ENCODE data around the gene OR5P2.
"Not testable (repeated sequence)": the region's sequence is repeated elsewhere in the genome, so short reads cannot be mapped to it uniquely, and the experiment has no call there.

The OR5P2 gene, protein sequence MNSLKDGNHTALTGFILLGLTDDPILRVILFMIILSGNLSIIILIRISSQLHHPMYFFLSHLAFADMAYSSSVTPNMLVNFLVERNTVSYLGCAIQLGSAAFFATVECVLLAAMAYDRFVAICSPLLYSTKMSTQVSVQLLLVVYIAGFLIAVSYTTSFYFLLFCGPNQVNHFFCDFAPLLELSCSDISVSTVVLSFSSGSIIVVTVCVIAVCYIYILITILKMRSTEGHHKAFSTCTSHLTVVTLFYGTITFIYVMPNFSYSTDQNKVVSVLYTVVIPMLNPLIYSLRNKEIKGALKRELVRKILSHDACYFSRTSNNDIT

DNA sequence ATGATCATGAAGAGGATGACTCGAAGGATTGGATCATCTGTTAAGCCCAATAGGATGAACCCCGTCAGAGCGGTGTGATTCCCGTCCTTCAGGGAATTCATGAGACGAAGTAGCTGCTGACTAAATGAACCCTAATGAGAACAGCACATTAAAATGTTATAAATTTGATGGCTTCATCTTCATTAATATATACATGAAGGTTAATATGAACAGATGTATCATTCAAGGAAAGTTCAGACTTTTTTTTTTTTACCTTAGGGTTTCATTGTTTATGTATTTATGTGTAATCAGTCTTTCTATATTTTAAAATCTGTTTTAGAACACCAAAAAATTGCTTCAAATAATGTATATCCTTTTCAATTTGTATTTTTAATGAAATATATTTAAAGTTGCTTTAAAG is at the start of gene OR5P2:
OR5P2 (minus strand) TSS at position 101 of the 400 bp plus-strand sequence; CDS start at position 101, 0 bp downstream.
- DNase-seq = no peak

DNA sequence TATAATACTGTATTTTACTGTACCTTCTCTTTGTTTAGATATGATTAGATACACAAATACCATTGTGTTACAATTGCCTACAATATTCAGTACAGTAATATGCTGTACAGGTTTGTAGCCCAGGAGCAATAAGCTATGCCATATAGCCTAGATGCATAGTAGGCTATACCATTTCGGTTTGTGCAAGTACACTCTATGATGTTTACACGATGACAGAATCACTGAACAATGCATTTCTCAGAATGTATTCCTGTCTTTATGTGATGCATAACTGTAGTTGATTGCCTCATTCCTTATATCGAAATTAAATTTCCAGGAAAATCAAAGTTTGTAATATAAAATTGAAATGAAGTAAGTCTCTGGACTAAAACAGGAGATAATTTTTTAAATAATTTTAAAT is 49.3 kb upstream of the OR5P2 start:
- no peak for DNase-seq

DNA sequence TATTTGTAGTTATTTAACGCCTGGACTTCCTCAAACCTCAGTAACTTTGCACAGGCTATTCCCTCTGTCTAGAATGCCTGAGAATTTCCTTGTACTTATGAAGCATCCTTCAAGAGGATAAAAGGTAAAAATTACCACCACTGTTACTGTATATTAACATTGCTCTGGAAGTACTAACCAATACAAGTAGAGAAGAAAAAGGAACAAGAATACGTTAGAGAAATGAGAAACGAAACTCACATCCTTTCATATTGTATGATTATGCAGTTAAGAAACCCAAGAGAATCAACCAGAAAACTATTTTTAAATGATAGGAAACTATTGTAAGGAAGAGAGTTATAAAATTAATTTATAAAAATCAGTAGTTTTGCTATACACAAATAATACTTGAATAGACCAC is 48.2 kb upstream of the OR5P2 start:
- DNase-seq = no peak

DNA sequence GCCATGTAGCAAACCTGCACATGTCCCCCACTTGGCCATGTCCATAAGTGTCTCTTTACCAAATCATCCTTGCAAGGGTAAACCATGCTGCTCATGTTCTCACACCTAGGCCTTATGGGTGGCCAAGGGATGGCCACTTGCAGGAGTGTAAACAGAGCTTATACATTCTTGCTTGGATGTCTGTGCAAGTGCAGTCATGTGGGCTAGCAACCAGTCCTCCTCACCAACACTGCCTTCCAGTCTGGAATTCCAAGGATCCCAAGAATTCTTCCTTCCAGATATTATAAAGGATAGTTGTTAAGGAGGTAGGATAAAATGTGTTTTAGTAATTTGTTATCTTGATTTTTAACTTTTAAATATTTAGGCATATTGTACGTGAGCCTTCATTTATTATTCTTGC is 47.8 kb upstream of the OR5P2 start:
- no peak for DNase-seq

DNA sequence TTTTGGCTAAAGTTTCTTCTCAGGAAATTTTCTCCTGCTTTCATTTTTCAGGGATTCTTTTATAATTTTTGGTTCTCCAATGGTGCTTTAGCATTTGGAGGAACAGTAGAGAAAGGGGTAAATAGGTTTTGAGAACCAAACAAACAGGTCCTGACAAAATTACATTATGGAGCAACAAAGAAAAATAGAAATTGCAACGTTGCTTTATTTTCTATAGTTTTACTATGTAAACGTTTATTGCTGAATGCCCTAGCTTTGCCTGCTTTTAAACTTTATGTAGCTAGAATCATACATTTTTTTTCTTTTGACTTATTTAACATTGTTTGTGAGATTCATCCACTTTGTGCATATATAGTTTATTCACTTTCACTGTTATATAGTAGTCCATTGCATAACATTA is 43.8 kb upstream of the OR5P2 start:
- no peak for DNase-seq

DNA sequence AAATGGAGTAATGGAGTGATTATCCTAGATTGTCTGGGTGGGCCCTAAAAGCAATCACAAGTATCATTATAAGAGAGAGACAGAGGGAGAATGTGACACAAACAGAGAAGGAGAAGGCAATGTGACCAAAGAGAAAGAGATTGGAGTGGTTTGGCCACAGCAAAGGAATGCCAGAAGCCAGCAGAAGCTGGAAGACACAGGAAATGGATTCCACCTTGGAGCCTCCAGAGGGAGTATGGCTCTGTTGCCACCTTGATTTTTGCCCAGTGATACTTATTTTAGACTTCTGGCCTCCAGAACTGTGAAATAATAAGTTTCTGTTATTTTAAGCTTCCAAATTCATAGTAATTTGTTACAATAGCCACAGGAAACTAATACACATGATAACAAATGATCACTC is 36.8 kb upstream of the OR5P2 start:
- DNase-seq = no peak

DNA sequence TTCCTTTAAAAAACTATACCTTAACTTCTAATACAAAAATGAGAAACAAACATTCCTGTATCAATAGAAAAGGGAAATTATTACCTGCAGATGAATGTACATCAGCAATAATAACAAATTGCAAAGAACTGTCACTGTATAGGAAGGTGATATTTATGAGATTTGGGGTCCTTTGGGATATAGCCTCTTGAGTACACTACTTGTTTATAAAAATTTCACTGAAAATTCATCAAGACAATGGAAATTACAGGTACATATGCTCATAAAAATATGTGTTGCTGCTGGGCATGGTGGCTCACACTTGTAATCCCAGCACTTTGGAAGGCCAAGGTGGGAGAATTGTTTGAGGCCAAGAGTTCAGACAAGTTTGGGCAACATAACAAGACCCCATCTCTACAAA is 34.0 kb upstream of the OR5P2 start, which contains the start of gene OR5P3:
OR5P3 (minus strand) TSS at position 101 of the 400 bp plus-strand sequence.
- no peak for DNase-seq

DNA sequence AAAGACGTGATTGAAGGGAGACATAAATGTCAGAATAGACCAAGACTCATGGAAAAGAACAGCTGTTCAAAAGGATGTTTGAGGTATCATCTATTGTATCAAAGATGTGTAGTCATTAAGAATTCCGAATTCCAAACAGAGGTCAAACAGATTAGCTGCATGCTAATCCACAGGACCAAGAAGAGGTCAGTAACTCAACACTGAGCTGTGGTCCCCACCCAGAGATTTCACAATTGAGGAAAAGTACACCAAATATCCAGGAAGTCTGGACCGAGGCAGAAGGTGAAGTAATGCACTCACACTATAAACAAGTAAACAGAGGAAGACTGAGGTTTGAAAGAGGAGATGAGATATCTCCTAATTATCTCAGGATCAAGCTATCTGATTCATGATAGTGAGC is 29.6 kb upstream of the OR5P2 start:
- no peak for DNase-seq

DNA sequence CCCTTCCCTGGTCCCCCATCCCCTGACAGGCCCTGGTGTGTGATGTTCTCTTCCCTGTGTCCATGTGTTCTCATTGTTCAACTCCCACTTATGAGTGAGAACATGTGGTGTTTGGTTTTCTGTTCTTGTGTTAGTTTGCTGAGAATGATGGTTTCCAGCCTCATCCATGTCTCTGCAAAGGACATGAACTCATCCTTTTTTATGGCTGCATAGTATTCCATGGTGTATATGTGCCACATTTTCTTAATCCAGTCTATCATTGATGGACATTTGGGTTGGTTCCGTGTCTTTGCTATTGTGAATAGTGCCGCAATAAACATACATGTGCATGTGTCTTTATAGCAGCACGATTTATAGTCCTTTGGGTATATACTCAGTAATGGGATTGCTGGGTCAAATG is 23.7 kb upstream of the OR5P2 start:
- not testable (repeated sequence) for DNase-seq

DNA sequence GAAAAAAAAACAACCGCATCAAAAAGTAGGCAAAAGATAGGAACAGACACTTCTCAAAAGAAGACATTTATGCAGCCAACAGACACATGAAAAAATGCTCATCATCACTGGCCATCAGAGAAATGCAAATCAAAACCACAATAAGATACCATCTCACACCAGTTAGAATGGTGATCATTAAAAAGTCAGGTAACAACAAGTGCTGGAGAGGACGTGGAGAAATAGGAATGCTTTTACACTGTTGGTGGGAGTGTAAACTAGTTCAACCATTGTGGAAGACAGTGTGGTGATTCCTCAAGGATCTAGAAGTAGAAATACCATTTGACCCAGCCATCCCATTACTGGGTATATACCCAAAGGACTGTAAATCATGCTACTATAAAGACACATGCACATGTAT is 18.2 kb upstream of the OR5P2 start:
- not testable (repeated sequence) for DNase-seq

DNA sequence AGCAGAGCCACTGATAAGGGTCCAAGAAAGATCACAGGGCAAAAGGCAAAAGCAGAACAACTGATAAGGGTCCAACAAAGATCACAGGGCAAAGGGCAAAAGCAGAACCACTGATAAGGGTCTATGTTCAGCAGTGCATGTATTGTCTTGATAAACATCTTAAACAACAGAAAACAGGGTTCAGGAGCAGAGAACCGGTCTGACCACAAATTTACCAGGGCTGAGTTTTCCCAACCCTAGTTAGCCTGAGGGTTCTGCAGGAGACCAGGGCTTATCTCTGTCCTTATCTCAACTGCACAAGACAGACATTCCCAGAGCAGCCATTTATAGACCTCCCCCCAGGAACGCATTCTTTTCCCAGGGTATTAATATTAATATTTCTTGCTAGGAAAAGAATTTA is 13.6 kb upstream of the OR5P2 start:
- not testable (repeated sequence) for DNase-seq

DNA sequence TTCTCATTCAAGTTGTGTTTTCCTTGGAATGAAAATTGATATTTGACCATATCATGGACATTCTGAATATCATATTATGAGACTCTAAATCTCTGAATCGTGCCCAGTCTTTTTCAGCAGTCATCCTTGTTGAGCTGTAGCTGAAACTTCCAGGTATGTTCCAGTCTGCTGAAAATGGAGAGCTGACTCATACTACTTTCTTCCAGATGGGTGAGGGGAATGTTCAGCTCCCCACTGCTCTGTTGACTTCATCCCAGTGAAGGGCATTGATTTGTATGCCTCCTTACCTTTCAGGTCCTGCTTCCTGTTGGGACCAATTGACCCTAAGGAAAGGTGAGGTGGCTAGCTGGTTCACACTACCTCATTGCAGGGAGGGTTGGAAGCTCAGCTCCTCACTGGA is 3.5 kb downstream of the OR5P2 start:
- no peak for DNase-seq

DNA sequence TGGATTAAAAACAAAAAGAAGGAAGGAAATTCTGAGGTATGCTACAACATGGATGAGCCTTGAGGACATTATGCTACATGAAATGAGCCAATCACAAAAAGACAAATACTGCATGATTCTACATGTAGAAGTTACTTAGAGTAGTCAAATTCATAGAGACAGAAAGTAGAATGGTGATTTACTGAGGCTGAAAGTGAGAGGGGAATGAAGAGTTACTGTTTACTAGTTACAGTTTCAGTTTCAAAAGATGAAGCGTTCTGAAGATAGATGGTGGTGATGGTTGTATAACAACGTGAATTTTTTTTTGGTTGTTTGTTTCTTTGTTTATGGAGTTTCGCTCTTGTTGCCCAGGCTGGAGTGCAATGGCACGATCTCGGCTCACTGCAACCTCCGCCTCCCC is 9.5 kb downstream of the OR5P2 start:
- no peak for DNase-seq

DNA sequence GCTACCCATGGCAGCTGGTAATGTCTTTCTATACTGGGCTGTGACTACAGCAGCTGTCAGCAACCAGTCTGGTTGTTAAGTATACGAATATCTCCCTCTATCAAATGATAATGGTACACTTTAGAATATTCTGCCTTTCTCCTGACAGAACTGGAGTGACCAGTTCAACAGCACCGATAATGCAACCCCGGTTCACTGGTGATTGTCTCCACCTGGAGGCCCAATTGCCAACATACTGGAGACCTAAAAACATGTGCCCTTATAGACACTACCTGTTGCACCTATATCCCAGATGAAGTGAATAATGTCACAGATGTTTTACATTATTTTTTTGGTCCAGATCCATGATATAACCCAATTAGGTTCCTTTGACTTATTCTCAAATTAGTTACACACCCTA is 21.1 kb downstream of the OR5P2 start:
- DNase-seq = no peak

DNA sequence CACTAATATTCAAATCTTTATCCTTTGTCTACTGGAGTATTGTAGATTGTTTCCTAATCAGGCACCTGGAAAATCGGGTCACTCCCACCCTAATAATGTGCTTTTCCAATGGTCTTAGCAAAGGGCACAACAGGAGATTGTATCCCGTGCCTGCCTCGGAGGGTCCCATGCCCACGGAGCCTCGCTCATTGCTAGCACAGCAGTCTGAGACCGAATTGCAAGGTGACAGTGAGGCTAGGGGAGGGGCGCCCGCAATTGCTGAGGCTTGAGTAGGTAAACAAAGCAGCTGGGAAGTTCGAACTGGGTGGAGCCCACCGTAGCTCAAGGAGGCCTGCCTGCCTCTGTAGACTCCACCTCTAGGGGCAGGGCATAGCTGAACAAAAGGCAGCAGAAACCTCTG is 32.4 kb downstream of the OR5P2 start:
- not testable (repeated sequence) for DNase-seq

DNA sequence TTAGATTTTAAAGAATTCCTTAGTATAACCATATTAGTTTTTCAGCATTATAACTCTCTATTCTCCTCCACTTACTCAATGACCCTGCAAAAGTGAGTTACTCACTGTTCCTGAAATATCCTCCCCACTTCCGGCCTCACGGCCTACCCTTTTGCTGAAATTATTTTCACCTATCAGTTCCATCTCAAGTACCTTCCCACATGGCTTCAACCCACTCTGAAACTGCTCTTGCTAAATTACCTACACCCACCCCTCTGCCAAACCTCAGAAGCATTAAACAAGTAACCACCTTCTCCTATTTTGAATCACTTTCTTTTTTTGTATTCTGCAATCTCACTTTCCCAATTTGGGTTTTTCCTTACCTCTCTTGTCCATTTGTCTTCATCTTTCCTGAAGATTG is 37.7 kb downstream of the OR5P2 start:
- DNase-seq = no peak

DNA sequence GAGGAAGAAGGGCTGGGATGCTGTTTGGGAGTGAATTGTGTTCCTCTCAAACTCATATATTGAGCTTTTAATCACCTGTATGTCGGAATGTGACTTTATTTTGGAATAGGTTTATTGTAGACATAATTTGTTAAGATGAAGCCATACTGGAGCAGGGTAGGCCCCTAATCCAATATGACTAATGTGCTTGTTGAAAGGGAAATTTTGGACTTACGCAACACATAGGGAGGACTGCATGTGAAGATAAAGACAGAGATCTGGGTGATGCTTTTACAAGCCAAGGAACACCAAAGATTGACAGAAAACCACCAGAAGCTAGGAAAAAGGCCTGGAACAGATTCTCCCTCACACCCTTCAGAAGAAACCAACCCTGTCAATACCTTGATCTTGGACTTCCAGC is 47.3 kb downstream of the OR5P2 start:
- no peak for DNase-seq

Measured in NCI-H82 (cell line).